Hematopoietic multipotent progenitor cell treated with erythropoietin and hydrocortisone succinate and interleukin-3 and kit ligand, for 8 days (in vitro differentiated cells): ENCODE results near the gene PLXDC2.

ENCODE experiments used
- DNase-seq: peaks from one replicate; pipeline ENCODE4 v3.0.0-alpha.2; 2015

The PLXDC2 gene

DNA sequence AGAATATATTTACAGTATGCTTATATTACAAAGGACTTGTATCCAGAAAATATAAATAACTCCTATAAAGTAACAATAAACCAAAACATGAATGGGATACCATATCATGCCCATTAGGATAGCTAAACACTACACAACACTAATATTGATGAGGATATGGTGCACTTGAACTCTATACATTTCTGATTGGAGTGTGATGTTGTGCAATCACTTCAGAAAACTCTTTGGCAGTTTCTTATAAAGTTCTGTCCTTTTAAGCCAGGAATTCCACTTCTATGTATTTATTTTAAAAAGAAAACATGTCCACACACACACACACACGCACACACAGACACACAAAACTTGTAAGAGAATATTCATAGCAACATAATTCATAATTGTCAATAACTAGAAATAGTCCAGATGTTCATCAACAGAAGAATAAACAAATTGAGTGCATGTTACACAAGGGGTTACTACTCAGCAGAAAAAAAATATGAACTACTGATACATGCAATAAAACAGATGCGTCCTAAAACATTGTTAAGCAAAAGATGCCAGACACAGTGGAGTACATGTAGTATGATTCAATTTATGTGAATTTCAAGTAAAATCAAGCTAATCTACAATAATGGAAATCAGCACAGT is 416.0 kb downstream of the PLXDC2 start:
- no peak for DNase-seq

DNA sequence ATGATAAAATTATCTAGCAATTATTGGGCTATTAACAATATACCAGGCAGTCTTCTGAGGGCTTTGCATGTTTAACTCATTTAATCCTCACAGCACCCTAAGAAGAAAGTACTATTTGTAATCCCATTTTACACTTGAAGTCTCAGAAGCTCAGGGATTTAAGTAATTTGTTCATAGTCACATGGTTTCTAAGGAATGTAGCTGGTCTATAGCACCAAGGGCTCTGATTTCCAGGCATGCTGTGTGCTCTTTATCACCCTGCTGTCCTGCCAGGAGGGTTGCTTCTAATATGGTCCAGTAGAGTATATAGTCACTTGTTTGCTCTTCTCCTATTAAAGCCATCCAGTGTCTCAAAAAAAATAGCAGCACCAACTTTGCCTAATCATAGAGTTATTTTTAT is 417.2 kb downstream of the PLXDC2 start:
- DNase-seq = no peak

DNA sequence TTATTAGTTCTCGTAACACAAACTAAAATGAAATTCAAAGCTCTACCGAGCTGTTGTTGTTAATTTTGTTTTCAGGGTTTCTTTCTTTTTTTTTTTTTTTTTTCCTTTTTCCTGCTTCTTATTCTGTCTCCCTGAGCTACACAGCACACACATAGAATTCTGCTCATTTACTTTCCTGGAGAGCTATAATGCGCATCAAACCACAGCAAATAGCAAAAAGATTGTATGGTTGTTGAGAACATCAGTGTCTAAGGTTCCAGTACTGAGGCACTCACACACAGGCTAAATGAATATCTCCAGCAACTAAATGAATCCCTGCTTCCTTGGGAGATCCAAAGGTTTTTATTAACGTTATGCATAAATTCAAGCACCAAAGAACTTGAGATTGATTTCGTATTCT is 418.3 kb downstream of the PLXDC2 start:
- DNase-seq = no peak

DNA sequence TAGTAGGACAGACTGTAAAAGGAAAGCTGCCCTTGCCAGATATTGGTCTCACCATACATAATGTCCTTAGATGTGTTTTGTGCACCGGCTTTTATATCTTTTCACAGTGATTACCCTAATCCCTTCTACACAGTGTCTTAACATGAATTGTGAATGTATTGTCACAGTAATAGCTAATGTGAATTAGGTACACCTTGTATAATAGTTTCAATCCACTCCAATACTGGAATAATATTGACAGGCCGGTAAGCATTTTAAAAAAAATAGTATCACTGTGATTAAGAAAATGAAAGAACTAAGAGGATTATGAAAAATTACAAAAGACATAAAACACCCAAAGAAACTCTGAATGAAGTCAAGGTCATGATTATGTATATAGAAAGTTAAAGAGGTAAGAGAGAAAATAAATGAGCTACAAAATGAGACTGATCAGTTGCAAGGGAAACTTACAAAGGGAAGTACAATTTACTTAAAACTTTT is 420.9 kb downstream of the PLXDC2 start:
- DNase-seq = no peak

DNA sequence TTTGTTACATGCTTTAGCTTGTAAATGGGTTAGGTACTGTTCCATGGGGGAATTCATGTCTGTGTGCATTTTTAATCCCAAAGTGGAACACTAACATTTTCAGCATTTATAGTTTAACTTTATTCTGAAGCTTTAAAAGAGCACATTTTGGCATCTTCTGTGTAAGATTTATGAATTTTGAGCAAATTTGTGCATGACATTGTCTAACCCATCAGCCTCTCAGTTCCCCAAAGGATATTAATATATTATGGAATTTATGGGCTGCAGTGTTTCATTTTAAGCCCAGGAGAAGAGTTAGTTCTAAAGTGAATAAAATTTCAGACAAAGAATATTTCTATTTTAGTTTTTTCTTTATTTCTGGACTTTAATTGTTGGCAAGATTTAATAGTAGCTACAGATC is 421.4 kb downstream of the PLXDC2 start:
- DNase-seq = no peak

DNA sequence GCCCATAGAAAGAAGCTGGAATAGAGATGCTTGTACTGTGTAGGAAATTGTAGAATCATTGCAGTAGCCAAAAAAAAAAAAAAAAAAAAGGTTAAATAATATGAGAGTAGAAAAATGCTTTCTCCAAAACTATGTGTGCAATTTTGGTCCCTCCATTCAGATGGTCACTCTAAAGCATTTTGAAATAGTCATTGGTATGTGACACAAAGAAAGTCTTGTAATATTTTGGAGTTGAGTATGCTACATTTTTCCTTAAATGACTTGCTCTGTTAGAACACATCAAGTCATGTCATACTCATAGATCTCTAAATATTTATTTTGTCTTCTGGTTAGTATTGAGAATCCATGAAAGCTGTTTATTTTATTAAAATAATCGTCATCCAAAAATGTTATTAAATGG is 424.4 kb downstream of the PLXDC2 start:
- no peak for DNase-seq

DNA sequence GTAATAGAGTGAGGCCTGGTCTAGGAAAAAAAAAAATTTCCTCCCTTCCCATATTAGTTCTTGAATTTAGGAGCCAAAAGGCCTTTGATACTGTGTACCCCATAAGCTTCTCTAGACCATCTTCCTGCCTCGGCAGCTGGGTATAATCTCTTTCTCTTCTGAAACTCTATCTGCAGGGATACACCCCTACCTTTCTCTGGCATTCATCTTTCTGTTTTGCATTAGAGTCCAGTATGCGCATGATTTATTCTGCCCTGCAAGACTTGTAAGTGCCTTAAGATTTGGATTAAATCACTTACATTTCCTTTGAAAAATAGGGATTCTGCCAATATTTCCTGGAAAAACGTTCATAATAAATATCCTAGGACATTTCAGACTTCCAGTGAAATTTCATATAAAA is 431.2 kb downstream of the PLXDC2 start:
- no peak for DNase-seq

DNA sequence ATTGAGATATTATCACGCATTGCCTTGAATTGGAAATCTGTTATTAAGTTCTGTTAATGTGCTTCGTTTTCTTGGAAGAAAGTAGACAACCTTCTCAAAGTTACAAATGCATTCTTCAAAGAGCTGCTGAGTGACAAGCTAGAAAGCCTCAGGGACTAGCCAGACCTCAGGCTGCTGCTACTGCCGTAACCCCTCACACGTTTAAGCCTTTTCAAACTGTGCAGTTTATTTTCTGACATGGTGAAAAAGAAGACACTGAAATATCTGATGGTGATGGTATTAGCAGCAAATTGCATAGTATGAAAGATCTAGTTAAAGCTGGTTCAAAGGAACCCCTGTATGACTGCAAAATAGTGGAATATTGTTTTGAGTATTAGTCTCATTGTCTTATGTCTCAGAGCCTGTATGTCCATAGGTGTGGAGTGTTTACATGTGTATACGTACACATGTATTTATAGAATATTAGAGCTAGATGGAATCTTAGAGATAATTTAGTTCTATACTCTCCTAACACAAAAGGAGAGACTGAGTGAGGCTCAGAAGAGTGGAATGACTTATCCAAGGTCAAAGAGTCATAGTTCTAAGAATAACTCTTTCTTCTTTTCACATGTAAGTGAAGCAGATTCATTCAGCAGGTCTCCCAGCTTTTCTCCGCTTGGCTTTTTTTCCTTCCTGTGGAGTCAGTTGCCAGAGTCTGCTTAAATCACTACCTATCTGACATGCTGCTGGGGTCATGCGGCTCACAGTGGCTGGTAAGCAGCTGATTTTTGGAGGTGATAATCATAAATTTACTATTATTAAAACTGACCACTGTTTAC is 431.9 kb downstream of the PLXDC2 start:
- DNase-seq = no peak

DNA sequence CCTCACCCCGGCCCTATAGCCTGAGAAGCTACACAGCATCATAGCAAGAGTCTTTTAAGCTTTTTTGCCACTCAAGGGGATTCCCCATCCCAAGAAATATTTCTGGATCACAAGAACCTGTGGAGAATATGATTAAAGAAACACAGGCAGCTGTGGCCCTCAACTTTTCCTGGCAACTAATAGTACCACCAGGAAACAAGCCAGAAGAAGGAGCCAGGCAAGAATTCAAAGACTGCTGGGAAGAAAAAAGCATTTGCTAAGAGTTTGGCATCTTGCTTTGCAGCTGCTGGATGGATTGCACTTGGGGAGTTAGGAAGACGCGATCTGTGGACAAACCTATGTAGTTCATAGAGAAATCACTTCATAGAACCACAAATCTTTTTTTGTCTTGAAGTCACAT is 437.8 kb downstream of the PLXDC2 start:
- no peak for DNase-seq

DNA sequence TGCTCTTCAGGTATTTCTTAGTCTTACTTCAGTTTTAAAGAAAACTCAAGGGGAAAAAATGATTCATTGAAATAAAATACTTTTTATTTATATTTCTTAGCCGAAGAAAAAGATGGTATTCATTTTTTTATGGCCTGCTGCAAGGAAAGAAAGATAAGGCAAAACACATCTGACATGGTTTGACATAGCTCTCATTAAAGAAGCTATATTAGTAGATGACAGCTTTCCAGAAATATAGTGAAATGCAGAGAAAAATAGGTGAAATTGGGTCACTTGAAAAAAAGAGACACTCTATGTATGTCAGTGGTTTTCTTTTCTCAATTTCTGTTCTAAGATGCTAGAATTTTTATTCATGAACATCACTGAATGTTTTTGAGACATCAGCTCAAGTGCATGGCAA is 438.3 kb downstream of the PLXDC2 start:
- no peak for DNase-seq

DNA sequence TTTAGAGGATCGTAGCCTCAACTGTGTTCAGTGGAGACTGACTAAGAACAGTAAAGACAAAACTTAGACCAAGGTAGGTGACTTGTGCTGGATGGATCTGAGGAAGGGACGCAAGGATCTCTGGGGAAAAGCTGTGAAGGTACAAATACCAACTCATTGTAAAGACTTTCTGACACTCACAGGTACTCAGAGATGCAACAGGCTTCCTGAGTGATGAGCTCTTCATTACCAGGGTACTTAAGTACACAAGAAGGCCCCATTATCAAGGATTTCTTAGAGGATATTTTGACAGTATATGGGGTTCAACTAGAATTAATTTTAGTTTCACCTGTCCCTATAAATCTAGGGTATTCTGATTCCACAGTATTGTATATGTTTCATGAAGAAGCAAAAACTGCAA is 440.7 kb downstream of the PLXDC2 start:
- no peak for DNase-seq

DNA sequence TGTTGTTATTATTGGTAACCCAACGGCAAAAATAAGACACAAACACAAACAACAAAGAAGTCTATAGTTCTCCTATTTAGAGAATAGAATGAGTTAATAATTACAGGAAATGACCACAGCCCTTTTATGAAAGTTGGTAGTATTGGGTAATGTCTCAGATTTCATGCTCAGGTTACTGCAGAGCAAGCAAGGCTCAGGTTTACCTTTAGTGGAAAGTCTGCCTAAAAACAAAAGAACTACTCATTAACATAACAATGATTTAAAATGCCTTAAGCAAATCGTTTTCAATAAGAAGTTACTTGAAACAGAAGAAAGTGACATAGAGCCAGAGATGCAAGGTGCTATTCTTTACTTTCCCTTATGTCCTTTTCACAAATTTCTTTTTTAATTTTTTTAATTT is 441.2 kb downstream of the PLXDC2 start:
- no peak for DNase-seq

DNA sequence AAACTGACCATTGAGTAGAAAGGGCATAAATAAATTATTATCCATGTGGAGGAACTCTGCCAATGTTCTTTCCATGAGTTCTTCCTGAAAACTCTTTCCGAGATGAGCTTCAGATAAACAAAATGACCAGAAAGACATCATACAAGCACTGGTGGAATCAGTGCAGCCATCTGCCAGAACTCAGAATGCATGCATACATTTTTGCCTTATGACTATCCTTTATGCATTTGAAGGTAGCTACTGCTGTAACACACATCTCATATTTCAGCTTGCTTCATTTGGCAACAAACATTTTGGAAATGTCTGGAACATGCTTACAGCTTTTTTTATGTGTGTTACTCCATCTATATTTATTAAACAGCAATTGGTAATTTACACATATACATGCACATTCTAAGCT is 448.9 kb downstream of the PLXDC2 start:
- DNase-seq = no peak

DNA sequence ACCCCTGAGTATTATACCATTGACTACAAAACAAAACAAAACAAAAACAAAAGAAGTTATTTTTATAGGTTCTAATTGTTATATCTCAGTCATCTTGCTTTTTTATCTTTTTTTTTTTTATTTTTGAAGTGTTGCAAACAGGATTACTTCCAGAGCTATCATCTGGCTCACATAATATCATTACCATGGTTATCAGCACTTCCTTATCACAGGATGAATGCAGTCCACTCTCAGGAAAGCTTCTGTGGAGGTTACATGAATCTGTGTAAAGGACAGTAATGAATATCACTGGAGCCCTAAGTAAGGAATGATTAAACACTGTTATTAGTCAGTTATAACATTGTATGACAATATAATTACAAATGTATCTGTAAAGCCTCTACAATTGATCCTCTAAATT is 451.5 kb downstream of the PLXDC2 start:
- DNase-seq = no peak

DNA sequence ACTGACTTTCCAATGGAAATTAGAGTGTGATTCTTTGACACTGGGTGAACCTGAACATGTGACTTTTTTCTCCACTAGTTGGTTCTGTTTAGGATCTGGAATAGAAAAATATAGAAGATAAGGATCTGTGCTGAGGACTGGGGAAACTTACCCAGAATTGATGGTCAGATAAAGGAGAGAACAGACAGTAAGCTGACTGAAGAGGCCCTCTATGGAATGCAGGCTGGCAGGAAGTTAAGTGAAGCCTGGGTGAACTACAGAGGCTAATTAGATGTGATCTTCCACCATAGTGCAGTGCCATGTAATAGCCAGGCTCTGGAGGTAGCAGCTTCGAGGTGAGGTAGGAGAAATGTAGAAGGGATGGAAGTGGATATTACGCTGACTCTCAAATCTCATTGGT is 455.3 kb downstream of the PLXDC2 start:
- no peak for DNase-seq

DNA sequence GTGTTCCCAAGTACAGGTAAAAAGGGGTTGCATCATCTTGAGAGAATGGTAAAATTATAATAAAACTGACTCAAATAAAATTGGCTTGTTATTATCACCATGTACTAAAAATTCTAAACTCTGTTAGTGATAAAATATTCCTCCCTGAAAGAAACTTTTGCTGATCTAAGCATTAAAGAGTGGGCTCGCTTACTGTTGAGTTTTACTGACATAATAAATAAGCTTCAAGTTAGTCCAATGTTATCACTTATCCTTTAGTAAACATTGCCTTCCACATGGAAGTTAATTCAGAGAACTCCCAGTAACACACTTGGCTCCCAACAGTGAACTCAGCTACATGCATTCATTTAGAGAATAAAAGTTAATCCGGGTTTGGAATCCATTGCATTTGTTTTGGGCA is 456.4 kb downstream of the PLXDC2 start:
- DNase-seq = no peak

DNA sequence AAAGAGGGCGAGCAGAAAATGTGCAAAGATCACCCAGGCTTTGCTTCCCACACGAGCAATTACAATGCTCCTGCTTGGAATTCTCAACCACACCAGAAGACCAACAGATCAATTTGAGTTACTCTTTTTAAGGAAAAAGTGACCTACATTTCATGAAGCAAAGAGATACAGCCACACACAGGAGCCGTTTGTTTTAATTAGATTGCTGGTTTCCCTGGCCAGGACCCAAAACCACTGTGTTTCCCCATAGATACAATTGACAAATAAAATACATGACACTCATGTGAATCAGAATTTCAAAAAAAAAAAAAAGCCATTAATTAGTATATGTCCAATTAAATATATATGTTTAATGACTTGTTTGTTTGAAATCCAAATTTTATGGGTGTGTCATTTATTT is 458.3 kb downstream of the PLXDC2 start:
- DNase-seq = no peak

DNA sequence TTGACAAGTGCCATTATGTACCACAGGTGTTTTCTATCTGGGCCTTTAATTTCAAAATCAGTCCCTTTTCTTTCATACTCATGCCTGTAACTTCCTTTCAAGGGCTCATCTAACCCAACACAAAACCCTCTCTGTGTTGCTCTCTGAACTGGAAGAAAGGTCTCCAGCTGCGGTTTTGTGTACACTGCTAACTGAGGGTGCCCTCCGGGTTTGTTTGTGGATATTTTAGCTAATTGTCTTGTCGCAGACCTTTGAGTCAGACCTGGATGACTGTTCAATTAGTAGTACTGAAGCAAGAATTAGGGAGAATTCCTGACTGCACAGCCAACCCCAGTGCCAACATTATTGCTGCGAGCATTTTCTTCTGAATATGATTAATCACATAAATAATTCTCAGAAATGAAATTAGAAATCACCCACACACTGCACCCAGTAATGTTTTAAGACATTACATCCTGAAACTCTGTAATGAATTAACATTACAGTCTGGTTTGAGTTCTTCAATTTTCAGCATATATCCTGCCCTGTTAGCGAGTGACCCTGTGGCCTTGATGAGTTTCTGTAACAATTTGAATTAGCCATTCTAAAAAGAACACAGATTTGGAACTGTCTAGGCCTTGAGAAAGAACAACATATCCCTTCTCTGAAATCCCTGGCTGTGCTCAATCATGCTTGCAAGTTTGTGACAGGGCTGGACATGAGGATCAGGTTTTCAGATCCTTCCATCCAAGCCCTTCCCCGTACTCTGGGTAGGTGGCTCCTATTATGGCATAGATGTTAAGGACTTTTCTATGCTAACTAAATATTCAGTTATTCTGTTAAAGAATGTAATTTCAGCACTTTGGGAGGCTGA is 460.1 kb downstream of the PLXDC2 start:
- no peak for DNase-seq

DNA sequence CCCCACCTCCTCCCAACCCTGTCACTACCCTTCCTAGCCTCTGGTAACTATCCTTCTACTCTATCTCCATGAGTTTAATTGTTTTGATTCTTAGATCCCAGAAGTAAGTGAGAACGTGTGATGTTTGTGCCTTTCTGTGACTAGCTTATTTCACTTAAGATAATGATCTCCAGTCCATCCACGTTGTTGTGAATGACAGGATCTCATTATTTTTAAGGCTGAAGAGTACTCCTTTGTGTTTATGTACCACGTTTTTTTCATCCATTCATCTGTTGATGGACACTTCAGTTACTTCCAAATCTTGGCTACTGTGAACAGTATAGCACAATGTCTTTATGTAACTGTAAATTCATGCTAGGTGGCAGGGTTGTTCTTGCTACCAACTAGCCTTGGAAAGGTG is 461.6 kb downstream of the PLXDC2 start:
- DNase-seq = no peak

DNA sequence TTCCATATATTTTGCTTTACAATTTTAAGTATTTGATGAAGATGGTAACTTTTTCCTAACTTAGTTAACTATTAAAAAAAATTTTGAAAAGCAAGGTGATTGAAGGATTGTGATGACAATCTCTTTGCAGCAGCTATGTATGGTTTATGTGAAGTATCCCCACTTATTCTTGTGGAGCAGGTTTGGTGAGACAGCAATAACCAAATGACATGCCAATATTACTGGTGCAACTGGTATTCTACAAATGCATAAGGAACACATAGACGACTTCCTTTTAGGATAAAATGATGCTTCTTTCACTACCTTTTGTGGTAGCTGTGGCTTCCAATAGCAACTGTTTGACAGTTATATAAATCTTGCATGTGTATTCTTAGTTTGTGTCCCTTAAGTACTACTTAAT is 465.3 kb downstream of the PLXDC2 start:
- no peak for DNase-seq

DNA sequence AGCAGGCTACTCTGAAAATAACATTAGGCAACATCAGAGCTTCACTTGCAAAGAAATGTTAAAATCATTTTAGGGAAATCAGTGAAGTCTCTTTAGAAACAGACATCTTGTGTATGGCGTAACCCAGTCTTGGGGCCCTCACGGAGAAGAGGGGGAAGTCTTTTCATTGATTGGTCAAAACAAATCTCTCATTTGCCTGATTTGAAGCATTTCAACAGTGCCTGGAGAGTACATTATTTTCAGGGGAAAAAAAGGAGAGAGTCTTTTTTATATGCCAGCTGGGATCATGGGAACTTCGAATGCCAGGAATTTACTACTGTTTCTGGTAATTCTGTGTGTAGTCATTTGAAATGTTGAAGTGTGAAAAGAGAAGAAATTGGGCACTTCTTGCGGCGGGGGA is 471.4 kb downstream of the PLXDC2 start:
- no peak for DNase-seq

DNA sequence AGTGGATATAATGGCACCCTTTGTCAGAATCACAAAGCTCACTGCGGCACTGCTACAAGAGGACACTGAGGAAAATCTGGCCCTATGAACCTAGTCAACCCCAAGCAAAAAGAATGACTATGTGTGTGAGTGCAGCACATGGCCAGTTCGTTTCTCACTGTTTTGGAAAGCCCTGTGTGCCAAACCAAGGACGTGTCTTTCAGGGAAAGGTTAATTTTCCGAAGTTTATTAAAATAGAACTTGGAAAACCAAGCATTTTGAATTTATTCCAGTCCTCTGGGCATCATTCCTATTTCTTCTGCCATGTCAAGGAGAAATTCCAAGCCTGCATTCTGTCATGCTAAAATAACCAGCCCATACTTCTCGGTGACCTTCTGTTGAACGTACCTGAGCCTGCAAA is 471.8 kb downstream of the PLXDC2 start:
- DNase-seq = no peak

DNA sequence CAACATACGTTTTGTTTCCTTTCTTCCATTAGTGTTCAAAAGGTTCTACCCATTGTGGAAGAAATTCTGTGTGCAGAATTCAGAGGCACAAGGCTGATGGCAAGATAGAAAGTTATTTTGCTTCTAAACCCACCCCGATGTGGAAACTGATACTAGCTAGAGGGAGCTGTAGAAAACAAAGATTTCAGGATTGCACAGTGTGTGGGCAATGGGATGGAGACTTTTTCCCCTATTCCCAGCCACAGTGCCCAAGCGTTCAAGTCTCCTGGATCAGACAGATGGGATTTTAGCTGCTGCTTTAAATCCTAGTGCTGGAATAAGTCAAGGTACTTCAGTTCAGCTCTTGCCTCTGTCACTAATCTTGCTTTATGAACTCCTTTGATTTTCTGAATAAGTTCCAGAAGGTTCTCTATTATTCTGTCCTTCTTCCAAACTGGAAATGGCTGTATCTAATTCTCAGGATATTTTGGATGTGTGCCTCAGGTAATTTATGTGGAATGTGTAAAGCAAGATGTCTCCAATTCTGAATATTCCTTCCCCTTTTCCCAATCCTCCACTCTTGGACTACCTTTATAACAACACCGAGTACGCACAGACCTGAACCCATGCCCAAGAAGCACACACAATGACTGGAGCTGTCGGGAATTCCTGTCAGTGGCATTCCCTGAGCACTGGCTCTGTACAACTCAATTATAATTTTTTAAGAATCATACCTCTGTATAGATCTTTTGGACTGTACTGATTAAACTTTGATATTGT is 473.0 kb downstream of the PLXDC2 start:
- no peak for DNase-seq
